Neutrophil (primary cell): ENCODE results near the gene MALRD1.

Experiments
- H3K27ac ChIP-seq: fragments of 200-600 bp; sonication (generic); 2 replicates; pipeline ENCODE4 v1.5.1; 2016; ENCODE audit warnings: mild to moderate bottlenecking, moderate library complexity
- H3K27me3 ChIP-seq: fragments of 200-600 bp; sonication (generic); 2 replicates; pipeline ENCODE4 v1.6.0; 2016; ENCODE audit warnings: mild to moderate bottlenecking
- H3K36me3 ChIP-seq: fragments of 200-600 bp; sonication (generic); 2 replicates; pipeline ENCODE4 v1.5.1; 2017
- H3K4me1 ChIP-seq, 2 experiments: fragments of 200-600 bp in 1 of 2; sonication (generic) in 1 of 2; 1 replicate in 1 of 2; 2 replicates in 1 of 2; pipeline versions ENCODE4 v1.5.1 to v1.6.1; 2013 to 2016; ENCODE audit warnings: low read depth in 1 of 2, low read length in 1 of 2, mild to moderate bottlenecking in 1 of 2, moderate library complexity in 1 of 2; ENCODE audit not compliant: control insufficient read depth in 1 of 2, insufficient read depth in 1 of 2
- H3K4me3 ChIP-seq, 2 experiments: fragments of 200-600 bp in 1 of 2; sonication (generic) in 1 of 2; 1 replicate in 1 of 2; 2 replicates in 1 of 2; pipeline ENCODE4 v1.5.1; 2013 to 2016; ENCODE audit warnings: low read depth in 1 of 2, low read length in 1 of 2, mild to moderate bottlenecking in 1 of 2, moderate library complexity in 1 of 2
- H3K9me3 ChIP-seq: fragments of 200-600 bp; sonication (generic); 2 replicates; pipeline ENCODE4 v1.5.1; 2016
- CTCF ChIP-seq: fragments of 200-600 bp; sonication (generic); IDR thresholded peaks from 2 replicates; pipeline ENCODE4 v1.5.1; 2016; ENCODE audit warnings: antibody characterized with exemption

The MALRD1 gene

GRCh38 chr10:19541299-19541698 lies 492.7 kb downstream of the MALRD1 start:
- Histone ChIP-seq H3K4me1 (no peaks in the 10 kb centered on the region), H3K36me3 (no peaks in the 10 kb centered on the region), H3K27ac (no peak overlapping the region), H3K9me3 (no peaks in the 10 kb centered on the region), H3K4me3 (no peak overlapping the region), H3K27me3 (no peaks in the 10 kb centered on the region)
- TF ChIP-seq CTCF, result no peak

GRCh38 chr10:19546224-19546623 lies 497.6 kb downstream of the MALRD1 start:
- Histone ChIP-seq H3K36me3 (no peaks in the 10 kb centered on the region), H3K4me1 (no peaks in the 10 kb centered on the region), H3K27ac (no peak overlapping the region), H3K4me3 (no peak overlapping the region), H3K9me3 (no peaks in the 10 kb centered on the region), H3K27me3 (no peaks in the 10 kb centered on the region)
- no peak for TF ChIP-seq CTCF

GRCh38 chr10:19549503-19549902 lies 500.9 kb downstream of the MALRD1 start:
- H3K36me3 ChIP-seq, result no peaks in the 10 kb centered on the region
- no peak overlapping the region for H3K27ac ChIP-seq
- no peaks in the 10 kb centered on the region for H3K9me3 ChIP-seq
- no peak overlapping the region for H3K4me3 ChIP-seq
- no peak for TF ChIP-seq CTCF
- H3K27me3 ChIP-seq, result no peaks in the 10 kb centered on the region
- no peaks in the 10 kb centered on the region for H3K4me1 ChIP-seq

GRCh38 chr10:19556666-19557065 lies 508.1 kb downstream of the MALRD1 start:
- H3K36me3 ChIP-seq, result no peaks in the 10 kb centered on the region
- H3K9me3 ChIP-seq, result no peaks in the 10 kb centered on the region
- H3K27me3 ChIP-seq, result no peaks in the 10 kb centered on the region
- H3K4me1 ChIP-seq, result no peaks in the 10 kb centered on the region
- H3K27ac ChIP-seq, result no peak overlapping the region
- no peak overlapping the region for H3K4me3 ChIP-seq
- TF ChIP-seq CTCF, result no peak

- no peaks in the 10 kb centered on the region for H3K4me1 ChIP-seq
- H3K27me3 ChIP-seq, result no peaks in the 10 kb centered on the region
- no peak overlapping the region for H3K4me3 ChIP-seq
- H3K36me3 ChIP-seq, result no peaks in the 10 kb centered on the region
- no peak for TF ChIP-seq CTCF
- H3K9me3 ChIP-seq, result no peaks in the 10 kb centered on the region
- H3K27ac ChIP-seq, result no peak overlapping the region
Observed at GRCh38 chr10:19561181-19561580, 512.6 kb downstream of the MALRD1 start.
